Measurements from ENCODE around the gene ELSPBP1.
"Not testable (repeated sequence)": the region's sequence is repeated elsewhere in the genome, so short reads cannot be mapped to it uniquely, and the experiment has no call there.

The ELSPBP1 gene

DNA sequence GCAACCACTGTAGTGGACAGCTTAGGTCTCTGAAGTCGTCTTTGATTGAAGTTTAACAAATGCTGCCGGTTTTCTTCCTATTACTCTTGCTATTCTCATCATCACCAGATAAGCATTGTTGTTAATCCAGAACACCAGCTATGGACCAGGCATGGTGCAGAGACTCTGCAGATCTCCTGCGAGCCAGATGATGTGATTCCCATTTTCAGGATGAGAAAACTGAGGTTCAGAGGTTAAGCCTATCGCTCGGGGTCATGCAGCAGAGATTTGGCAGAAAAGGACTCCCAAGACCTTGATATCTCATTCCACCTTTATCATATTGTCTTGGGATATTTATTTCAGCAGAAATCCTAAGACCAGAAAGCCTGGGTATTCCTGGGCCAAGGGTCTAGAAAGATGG lies 65.9 kb downstream of the ELSPBP1 start:
- Mint-ChIP-seq H3K36me3 (ENCODE audit: low read depth) (no peaks in the 10 kb centered on the region), H3K9me3 (no peaks in the 10 kb centered on the region), H3K27me3 (peaks cover 16% of the 10 kb centered on the region), H3K27ac (no peak overlapping the region), H3K4me1 (ENCODE audit: low read depth) (no peaks in the 10 kb centered on the region), H3K4me3 (no peak overlapping the region)
- intact Hi-C loops (cut with micrococcal nuclease) = no loop called here

GRCh38 chr19:48061401-48062344 lies 67.2 kb downstream of the ELSPBP1 start:
- H3K27ac Mint-ChIP-seq = no peak overlapping the region
- intact Hi-C loops (cut with micrococcal nuclease) = no loop called here
- H3K36me3 Mint-ChIP-seq (ENCODE audit: low read depth) = no peaks in the 10 kb centered on the region
- H3K4me3 Mint-ChIP-seq = no peak overlapping the region
- H3K4me1 Mint-ChIP-seq (ENCODE audit: low read depth) = no peaks in the 10 kb centered on the region
- no peaks in the 10 kb centered on the region for H3K9me3 Mint-ChIP-seq
- H3K27me3 Mint-ChIP-seq = peaks cover 16% of the 10 kb centered on the region

DNA sequence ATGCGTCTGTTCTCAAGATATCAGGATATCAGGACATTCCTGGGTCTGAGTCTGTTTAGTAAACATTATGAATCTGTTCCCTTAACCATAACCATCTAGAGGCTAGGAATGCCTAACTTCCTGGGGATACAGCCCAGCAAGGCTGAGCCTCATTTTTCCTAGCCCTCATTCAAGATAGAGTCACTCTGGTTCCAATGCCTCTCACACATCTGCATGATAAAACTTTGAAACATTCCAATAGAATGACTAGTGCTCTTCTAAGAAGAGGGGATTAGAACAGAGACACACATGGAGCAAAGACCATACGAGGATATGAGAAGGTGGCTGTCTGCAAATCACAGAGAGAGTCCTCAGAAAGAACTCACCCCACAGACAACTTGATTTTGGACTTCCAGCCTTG lies 70.1 kb downstream of the ELSPBP1 start:
- H3K27me3 Mint-ChIP-seq = peaks cover 16% of the 10 kb centered on the region
- intact Hi-C loops (cut with micrococcal nuclease) = no loop called here
- H3K27ac Mint-ChIP-seq = no peak overlapping the region
- H3K4me1 Mint-ChIP-seq (ENCODE audit: low read depth) = no peaks in the 10 kb centered on the region
- no peaks in the 10 kb centered on the region for H3K36me3 Mint-ChIP-seq (ENCODE audit: low read depth)
- no peak overlapping the region for H3K4me3 Mint-ChIP-seq
- H3K9me3 Mint-ChIP-seq = no peaks in the 10 kb centered on the region

DNA sequence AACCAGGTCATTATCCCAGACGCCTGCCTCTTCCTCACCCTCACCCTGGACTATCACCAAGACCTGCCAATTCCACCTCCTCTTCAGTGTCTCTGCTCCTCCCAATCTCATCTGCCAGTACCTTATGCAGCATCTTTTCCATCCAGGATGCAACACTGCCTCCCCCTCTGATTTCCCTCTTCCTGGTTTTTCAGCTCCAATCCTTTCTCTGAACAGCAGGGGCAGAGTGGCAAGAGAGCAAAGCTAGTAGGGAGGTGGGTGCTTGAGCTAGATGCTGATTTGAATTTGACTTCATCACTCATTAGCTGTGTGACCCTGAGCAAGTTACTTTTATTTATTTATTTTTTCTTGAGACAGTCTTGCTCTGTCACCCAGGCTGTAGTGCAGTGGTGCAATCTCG lies 75.0 kb downstream of the ELSPBP1 start:
- no peaks in the 10 kb centered on the region for H3K4me1 Mint-ChIP-seq (ENCODE audit: low read depth)
- no peaks in the 10 kb centered on the region for H3K9me3 Mint-ChIP-seq
- intact Hi-C loops (cut with micrococcal nuclease) = no loop called here
- H3K27me3 Mint-ChIP-seq = no peaks in the 10 kb centered on the region
- no peak overlapping the region for H3K4me3 Mint-ChIP-seq
- no peak overlapping the region for H3K27ac Mint-ChIP-seq
- H3K36me3 Mint-ChIP-seq (ENCODE audit: low read depth) = no peaks in the 10 kb centered on the region

- H3K4me3 Mint-ChIP-seq = not testable (repeated sequence)
Measured at GRCh38 chr19:48070177-48070769, 75.8 kb downstream of the ELSPBP1 start.

More at GRCh38 chr19:48070177-48070769, 75.8 kb downstream of the ELSPBP1 start:
- H3K9me3 Mint-ChIP-seq; H3K27me3 Mint-ChIP-seq; intact Hi-C loops (cut with micrococcal nuclease); H3K36me3 Mint-ChIP-seq (ENCODE audit: low read depth); H3K27ac Mint-ChIP-seq; H3K4me1 Mint-ChIP-seq (ENCODE audit: low read depth): not testable (repeated sequence)

Measured in dendritic cell treated with granulocyte-macrophage colony-stimulating factor and Interleukin-4, amounts not matched to agents 40 ng/mL and 50 ng/mL, for 4 days (primary cell).